BJ (cell line): ENCODE measurements around the gene AP3B1. TPM values are rescaled to one million over a fixed set of nuclear protein-coding genes. Genes with fewer than 3 reads are reported as not detected.

Source experiments
- CTCF ChIA-PET: fragments of 350-600 bp; formaldehyde crosslinking; extraction: SDS; loops from one replicate; lab custom pipeline; 2021; ENCODE audit warnings: antibody characterized with exemption, inconsistent platforms; lab: Yijun Ruan, JAX
- POLR2A ChIA-PET: fragments of 300-600 bp; sonication (Branson Sonifier 250); formaldehyde crosslinking; extraction: SDS; loops from one replicate; lab custom pipeline; 2021; ENCODE audit warnings: antibody characterized with exemption; lab: Charles Lee
- DNase-seq: peaks from one replicate; pipeline ENCODE4 v3.0.0-alpha.2; 2011; ENCODE audit warnings: low read depth
- H3K27me3 ChIP-seq: 2 replicates; pipeline ENCODE4 v1.6.0; 2011; ENCODE audit warnings: low read length; ENCODE audit not compliant: control insufficient read depth, insufficient read depth
- H3K36me3 ChIP-seq: 2 replicates; pipeline ENCODE4 v1.5.1; 2011; ENCODE audit warnings: low read length; ENCODE audit not compliant: control insufficient read depth, insufficient read depth
- H3K4me3 ChIP-seq: 2 replicates; pipeline ENCODE4 v1.5.1; 2011; ENCODE audit warnings: low read depth, mild to moderate bottlenecking, control low read depth, low read length
- polyA plus RNA-seq: library from polyadenylated mRNA; depleted of rRNA; stranded (reverse); fragments of >200 nt; gene quantifications from 2 replicates; pipeline ENCODE4 v1.2.3, GENCODE V29; 2011
- TF ChIP-seq, protein P1 (sequence below): IDR thresholded peaks from 2 replicates; pipeline ENCODE4 v1.5.1; 2011; ENCODE audit warnings: low read depth, mild to moderate bottlenecking, control low read depth, inconsistent platforms, low read length, moderate library complexity; ENCODE audit not compliant: insufficient read depth

Gene AP3B1
- polyA plus RNA-seq, 1 experiment: 23.9 TPM

DNA sequence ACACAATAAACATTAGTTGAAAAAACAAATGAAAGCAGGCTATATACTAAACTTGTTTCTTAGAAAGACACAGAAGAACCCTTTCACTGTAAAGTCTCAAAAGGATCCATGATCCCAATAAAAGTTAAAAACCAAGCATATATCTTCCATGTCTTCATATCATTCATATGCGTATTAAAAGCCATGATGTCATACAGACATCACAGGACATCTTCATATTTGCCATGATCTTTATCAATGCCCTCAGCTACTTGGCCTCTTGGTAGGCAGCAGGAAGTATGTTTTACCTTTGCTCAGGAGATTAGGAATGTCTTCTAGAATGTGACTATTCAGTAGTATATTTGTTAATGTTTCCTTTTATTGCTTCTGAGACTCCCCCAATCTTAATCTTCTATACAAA is 16.8 kb downstream of the AP3B1 start:
- DNase-seq: no peak
- ChIA-PET CTCF (interaction anchor here (0.9 to 1.2 kb wide), 2 partner anchors 9 to 17 kb away, joined by 3 to 5 read pairs; partner anchors contain the start of gene AP3B1), POLR2A (no interaction called here)
- H3K4me3 ChIP-seq: no peak overlapping the region
- H3K27me3 ChIP-seq: no peaks in the 10 kb centered on the region
- TF ChIP-seq, protein P1, sequence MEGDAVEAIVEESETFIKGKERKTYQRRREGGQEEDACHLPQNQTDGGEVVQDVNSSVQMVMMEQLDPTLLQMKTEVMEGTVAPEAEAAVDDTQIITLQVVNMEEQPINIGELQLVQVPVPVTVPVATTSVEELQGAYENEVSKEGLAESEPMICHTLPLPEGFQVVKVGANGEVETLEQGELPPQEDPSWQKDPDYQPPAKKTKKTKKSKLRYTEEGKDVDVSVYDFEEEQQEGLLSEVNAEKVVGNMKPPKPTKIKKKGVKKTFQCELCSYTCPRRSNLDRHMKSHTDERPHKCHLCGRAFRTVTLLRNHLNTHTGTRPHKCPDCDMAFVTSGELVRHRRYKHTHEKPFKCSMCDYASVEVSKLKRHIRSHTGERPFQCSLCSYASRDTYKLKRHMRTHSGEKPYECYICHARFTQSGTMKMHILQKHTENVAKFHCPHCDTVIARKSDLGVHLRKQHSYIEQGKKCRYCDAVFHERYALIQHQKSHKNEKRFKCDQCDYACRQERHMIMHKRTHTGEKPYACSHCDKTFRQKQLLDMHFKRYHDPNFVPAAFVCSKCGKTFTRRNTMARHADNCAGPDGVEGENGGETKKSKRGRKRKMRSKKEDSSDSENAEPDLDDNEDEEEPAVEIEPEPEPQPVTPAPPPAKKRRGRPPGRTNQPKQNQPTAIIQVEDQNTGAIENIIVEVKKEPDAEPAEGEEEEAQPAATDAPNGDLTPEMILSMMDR: no peak
- 0 out of 2 replicates have a peak, but pooled peaks cover 1% of the 10 kb centered on the region for H3K36me3 ChIP-seq

DNA sequence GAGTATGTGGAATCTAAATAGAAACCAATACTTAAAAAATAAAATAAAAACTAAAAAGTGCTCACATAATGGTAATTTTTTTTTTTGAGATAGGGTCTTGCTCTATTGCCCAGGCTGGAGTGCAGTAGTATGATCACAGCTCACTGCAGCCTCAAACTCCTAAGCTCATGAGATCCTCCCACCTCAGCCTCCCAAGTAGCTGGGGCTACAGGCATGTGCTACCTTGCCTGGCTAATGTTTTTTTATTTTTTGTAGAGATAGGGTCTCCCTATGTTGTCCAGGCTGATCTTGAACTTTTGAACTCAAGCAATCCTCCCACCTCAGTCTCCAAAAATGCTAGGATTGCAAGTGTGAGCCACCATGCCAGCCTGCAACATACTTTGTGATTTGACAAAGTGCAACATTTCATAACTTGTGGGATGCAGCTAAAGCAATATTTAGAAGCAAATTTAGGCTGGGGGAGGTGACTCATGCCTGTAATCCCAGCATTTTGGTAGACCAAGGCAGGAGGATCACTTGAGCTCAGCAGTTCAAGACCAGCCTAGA is 18.4 kb downstream of the AP3B1 start:
- TF ChIP-seq, protein P1: no peak
- ChIA-PET POLR2A (no interaction called here), CTCF (no interaction called here)
- Histone ChIP-seq H3K4me3 (no peak overlapping the region), H3K36me3 (0 out of 2 replicates have a peak, but pooled peaks cover 1% of the 10 kb centered on the region), H3K27me3 (no peaks in the 10 kb centered on the region)
- no peak for DNase-seq

DNA sequence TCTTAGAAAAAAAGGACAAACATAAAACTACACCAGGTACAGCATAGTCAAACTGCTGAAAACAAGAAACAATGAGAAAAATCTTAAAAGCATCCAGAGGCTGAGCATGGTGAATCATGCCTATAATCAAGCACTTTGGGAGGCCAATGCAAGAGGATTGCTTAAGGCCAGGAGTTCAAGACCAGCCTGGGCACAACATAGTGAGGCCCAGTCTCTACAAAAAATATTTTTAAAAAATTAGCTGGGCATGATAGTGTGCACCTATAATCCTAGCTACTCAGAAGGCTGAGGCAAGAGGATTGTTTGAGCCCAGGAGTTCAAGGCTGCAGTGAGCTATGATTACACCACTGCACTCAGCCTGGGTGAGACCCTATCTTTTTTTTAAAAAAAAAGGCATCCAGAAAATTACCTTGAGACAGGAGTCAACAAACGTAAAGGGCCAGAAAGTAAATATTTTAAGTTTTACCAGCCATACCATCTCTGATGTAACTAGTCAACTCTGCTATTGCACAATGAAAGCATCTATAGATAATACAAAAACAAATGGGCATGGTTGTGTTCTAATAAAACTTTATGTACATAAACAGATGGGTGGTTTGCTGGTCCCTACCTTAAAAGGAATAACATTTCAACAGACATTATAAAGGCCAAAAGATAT is 19.8 kb downstream of the AP3B1 start:
- POLR2A ChIA-PET: no interaction called here
- TF ChIP-seq, protein P1: no peak
- Histone ChIP-seq H3K4me3 (no peak overlapping the region), H3K36me3 (0 out of 2 replicates have a peak, but pooled peaks cover 1% of the 10 kb centered on the region), H3K27me3 (no peaks in the 10 kb centered on the region)
- DNase-seq: no peak
- CTCF ChIA-PET: no interaction called here

DNA sequence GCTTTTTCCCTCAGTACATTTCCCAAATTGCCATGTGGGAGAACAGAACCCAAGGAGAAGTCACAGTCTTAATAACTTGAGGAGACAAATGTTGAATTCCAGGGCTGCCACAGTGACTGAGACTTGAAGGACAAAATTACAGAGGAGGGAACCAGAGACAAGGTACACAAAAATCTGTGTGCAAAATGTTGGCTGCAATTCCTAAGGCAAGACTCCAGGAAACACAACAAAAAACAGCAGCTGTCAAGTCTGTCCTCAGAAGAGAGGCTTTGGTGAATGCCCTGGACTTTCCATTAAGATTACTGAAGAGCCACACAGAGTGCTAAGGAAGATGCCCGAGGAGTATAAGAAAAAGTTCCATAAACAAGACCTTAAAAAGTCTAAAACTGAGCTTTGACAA is 21.1 kb downstream of the AP3B1 start:
- ChIA-PET POLR2A (no interaction called here), CTCF (interaction anchor here (1.0 kb wide), 1 partner anchor 712 kb away, joined by 3 read pairs; no protein-coding TSS in a partner anchor)
- TF ChIP-seq, protein P1: no peak
- Histone ChIP-seq H3K4me3 (no peak overlapping the region), H3K27me3 (no peaks in the 10 kb centered on the region), H3K36me3 (0 out of 2 replicates have a peak, but pooled peaks cover 1% of the 10 kb centered on the region)
- no peak for DNase-seq

DNA sequence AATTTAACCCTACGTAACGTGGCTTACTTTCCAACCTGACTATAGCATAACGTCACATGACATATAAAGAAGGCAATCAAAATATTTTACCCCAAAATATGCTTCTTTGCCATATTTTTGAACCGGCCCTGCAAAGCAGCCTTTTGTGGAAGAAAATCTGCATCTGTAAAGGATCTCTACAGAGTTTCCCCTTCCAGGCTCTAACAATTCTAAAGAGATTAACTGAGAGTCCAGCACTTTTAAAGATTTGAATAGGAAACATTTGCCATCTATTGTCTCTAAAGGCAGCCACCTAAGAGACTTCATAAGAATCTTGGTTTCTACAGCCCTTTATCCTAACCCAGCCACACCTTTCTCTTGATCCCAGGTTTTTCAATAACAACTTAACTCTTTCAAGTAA is 22.7 kb downstream of the AP3B1 start:
- DNase-seq: no peak
- TF ChIP-seq, protein P1: no peak
- Histone ChIP-seq H3K36me3 (0 out of 2 replicates have a peak, but pooled peaks cover 1% of the 10 kb centered on the region), H3K4me3 (no peak overlapping the region), H3K27me3 (no peaks in the 10 kb centered on the region)
- ChIA-PET CTCF (no interaction called here), POLR2A (no interaction called here)
